ENCODE data around the gene KAT8.

Gene KAT8

GRCh38 chr16:31087971-31088370 is 29.5 kb upstream of the KAT8 start:
- no peak for DNase-seq (ENCODE audit: low read depth)
- TF ChIP-seq, protein P1, sequence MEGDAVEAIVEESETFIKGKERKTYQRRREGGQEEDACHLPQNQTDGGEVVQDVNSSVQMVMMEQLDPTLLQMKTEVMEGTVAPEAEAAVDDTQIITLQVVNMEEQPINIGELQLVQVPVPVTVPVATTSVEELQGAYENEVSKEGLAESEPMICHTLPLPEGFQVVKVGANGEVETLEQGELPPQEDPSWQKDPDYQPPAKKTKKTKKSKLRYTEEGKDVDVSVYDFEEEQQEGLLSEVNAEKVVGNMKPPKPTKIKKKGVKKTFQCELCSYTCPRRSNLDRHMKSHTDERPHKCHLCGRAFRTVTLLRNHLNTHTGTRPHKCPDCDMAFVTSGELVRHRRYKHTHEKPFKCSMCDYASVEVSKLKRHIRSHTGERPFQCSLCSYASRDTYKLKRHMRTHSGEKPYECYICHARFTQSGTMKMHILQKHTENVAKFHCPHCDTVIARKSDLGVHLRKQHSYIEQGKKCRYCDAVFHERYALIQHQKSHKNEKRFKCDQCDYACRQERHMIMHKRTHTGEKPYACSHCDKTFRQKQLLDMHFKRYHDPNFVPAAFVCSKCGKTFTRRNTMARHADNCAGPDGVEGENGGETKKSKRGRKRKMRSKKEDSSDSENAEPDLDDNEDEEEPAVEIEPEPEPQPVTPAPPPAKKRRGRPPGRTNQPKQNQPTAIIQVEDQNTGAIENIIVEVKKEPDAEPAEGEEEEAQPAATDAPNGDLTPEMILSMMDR (IDR thresholded peaks at IDR 0.05; ENCODE audit: control insufficient read depth, insufficient read depth, low read depth, low read length, missing control alignments): no peak
- no peak overlapping the region for H3K4me3 ChIP-seq (ENCODE audit: control insufficient read depth, low read depth, low read length)

DNA sequence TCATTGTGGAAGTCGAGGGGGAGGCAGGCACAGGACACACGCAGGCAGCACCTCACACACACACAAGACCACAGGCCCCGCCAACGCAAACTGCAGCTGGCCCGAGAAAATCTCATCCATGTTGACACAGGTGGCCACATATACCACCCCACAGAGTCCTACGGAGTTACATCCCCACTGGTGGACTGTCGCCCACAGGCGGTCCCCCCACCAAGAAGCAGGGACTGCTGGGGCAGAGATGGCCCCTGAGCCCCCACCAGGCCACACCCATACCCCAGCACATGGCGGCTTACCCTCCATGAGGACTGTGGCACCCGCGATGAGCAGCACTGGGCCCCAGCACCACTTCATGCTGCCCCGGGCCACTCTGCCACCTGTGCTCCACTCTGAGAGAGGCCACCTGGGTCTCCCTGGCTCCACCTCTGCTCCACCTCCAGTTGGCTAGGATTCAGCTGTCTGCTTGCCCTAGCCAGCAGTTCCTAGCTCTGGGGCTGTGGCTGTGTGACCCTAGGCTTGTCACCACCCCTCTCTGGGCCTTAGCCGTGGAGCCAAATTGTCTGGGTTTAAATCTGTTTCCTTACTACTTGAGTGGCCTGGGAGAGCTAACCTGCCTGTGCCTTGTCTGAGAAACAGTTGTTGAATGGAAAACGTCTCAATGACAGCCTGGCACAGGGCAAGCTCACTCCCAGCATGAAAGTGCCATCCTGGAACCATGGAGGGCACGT is 28.8 kb upstream of the KAT8 start, which contains the start of gene PRSS53:
PRSS53 (minus strand) TSS at position 485 of the 725 bp plus-strand sequence; CDS start at position 351, 134 bp downstream.
- H3K4me3 ChIP-seq (ENCODE audit: control insufficient read depth, low read depth, low read length): no peak within 1 kb of the TSS
- DNase-seq (ENCODE audit: low read depth): no peak
- TF ChIP-seq, protein P1 (IDR thresholded peaks at IDR 0.05; ENCODE audit: control insufficient read depth, insufficient read depth, low read depth, low read length, missing control alignments): no peak

DNA sequence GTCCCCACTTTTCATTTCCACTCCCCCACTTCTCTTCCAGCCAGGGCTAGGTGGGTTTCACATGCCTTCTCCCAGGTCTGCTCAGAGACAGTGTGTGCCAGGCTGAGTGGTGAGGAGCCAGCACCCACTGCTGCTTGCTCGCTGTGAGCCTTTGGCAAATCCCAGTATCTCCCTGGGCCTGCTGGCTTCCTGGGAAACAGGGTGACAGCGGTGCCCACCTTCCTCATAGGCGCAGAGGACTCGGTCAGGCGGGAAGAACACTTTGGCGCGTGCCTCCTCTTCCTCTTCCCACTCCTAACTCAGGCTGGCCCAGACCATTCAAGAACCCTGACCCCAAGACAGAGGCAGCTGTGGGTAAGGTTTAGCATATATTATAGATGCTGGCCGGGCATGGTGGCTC is 28.3 kb upstream of the KAT8 start:
- H3K4me3 ChIP-seq (ENCODE audit: control insufficient read depth, low read depth, low read length): no peak overlapping the region
- TF ChIP-seq, protein P1 (IDR thresholded peaks at IDR 0.05; ENCODE audit: control insufficient read depth, insufficient read depth, low read depth, low read length, missing control alignments): no peak
- no peak for DNase-seq (ENCODE audit: low read depth)

DNA sequence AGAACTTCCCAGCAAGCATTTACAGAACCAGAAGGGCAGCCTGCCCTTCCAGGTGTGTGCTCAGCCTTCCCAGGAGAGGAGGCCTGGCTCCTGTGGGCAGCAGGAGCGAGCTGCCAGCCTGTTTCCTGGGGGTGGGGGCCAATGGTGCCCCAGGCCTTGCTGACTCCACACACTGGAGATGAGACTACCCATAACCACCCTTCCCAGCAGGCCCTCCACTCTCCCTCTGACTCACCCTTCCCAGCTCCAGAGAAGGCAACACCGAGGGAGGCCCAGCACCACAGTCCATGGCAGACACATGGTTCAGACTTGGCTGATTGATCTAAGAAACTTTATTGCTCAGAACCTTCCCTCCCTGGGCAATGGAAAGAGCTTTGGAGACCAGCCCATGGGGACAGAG is 26.9 kb upstream of the KAT8 start:
- H3K4me3 ChIP-seq (ENCODE audit: control insufficient read depth, low read depth, low read length): no peak overlapping the region
- DNase-seq (ENCODE audit: low read depth): no peak
- TF ChIP-seq, protein P1 (IDR thresholded peaks at IDR 0.05; ENCODE audit: control insufficient read depth, insufficient read depth, low read depth, low read length, missing control alignments): no peak

- no peak overlapping the region for H3K4me3 ChIP-seq (ENCODE audit: control insufficient read depth, low read depth, low read length)
- TF ChIP-seq, protein P1 (IDR thresholded peaks at IDR 0.05; ENCODE audit: control insufficient read depth, insufficient read depth, low read depth, low read length, missing control alignments): no peak
Observed at GRCh38 chr16:31092330-31092729, 25.1 kb upstream of the KAT8 start.

DNA sequence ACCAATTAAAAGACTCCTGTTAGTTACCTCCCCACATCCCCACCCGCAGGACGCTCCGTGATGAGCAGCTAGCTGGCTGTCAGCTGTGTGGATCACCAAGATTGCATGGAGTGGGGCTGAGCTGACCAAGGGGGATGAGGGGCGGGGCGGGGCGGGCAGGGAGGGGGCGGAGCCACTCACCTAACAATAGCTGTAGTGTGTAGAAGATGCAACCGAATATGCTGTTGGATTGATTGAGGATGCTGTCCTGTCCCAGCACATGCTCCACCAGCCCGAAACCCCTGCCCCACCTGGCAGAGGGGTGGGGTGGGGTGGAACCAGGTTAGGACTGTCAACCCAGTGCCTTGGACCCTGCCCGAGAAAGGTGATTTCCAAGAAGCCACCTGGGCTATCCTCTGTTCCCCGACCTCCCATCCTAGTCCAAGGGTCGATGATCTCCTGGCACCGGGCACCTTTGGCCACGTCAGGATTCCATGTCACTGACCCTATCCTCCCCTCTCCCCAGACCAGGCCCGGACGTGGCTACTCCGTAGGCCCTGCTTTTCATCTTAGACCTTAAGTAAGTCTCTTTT is 24.2 kb upstream of the KAT8 start:
- H3K4me3 ChIP-seq (ENCODE audit: control insufficient read depth, low read depth, low read length): peak overlapping the region; percentile 97
- no peak for DNase-seq (ENCODE audit: low read depth)
- TF ChIP-seq, protein P1 (IDR thresholded peaks at IDR 0.05; ENCODE audit: control insufficient read depth, insufficient read depth, low read depth, low read length, missing control alignments): no peak

More at GRCh38 chr16:31092330-31092729, 25.1 kb upstream of the KAT8 start:
- DNase-seq (ENCODE audit: low read depth): peak; percentile 42

Measured in AG09309 (cell line).